ENCODE data around the gene AMBRA1. TPM values are rescaled to one million over a fixed set of nuclear protein-coding genes. Genes with fewer than 3 reads are reported as not detected.
"Not testable (repeated sequence)": the region's sequence is repeated elsewhere in the genome, so short reads cannot be mapped to it uniquely, and the experiment has no call there.

The AMBRA1 gene
- polyA plus RNA-seq, 1 of the 3 experiments (the other 2 are of a cell fraction): 10.4 TPM

DNA sequence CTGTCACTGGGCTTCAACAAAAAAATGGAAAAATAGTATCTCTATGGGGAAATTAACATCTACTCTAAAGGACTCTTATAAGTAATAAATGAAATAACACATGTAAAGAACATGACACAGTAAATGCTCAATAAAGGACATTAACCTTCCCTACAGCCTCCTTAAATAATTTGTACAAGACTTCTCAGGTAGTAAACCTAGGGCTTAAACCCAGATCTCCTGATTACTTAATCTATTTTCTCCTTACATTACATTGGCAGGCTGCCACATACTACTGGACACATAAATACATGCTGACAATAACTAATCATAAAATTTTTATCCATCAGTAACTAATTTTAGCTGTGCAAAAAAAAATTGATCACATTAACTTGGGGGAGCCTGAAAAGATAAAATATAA is 4.9 kb downstream of the AMBRA1 start (continued):
- TF ChIP-seq, protein P1, sequence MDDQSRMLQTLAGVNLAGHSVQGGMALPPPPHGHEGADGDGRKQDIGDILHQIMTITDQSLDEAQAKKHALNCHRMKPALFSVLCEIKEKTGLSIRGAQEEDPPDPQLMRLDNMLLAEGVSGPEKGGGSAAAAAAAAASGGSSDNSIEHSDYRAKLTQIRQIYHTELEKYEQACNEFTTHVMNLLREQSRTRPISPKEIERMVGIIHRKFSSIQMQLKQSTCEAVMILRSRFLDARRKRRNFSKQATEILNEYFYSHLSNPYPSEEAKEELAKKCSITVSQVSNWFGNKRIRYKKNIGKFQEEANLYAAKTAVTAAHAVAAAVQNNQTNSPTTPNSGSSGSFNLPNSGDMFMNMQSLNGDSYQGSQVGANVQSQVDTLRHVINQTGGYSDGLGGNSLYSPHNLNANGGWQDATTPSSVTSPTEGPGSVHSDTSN (IDR thresholded peaks at IDR 0.05): no peak
- TF ChIP-seq GATA2 (CRISPR knock-in tag; IDR thresholded peaks at IDR 0.05) (no peak), FOXJ3 (CRISPR knock-in tag; IDR thresholded peaks at IDR 0.05) (no peak), CHD2 (IDR thresholded peaks at IDR 0.05; ENCODE audit: low read length, partially characterized antibody) (no peak), RAD21 (IDR thresholded peaks at IDR 0.05; ENCODE audit: low read length) (no peak), YY1 (IDR thresholded peaks at IDR 0.05; ENCODE audit: low read depth) (no peak), POLR2AphosphoS5 (IDR thresholded peaks at IDR 0.05; ENCODE audit: low read depth, low read length) (no peak)

GRCh38 chr11:46588131-46588530 is 5.7 kb downstream of the AMBRA1 start:
- CTCF ChIA-PET: no interaction called here
- TF ChIP-seq REST (IDR thresholded peaks at IDR 0.05; ENCODE audit: low read depth, low read length): no peak
- TF ChIP-seq RXRA (IDR thresholded peaks at IDR 0.05; ENCODE audit: borderline replicate concordance, low read depth): no peak

DNA sequence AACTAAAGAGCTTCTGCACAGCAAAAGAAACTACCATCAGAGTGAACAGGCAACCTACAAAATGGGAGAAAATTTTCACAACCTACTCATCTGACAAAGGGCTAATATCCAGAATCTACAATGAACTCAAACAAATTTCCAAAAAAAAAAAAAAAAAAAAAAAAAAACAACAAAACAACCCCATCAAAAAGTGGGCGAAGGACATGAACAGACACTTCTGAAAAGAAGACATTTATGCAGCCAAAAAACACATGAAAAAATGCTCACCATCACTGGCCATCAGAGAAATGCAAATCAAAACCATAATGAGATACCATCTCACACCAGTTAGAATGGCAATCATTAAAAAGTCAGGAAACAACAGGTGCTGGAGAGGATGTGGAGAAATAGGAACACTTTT is 10.3 kb downstream of the AMBRA1 start:
- H3K27me3 ChIP-seq (ENCODE audit: insufficient read depth); H3F3A ChIP-seq (replicated peaks; ENCODE audit: insufficient read depth); DNase-seq; H3K9me2 ChIP-seq; H3K9ac ChIP-seq; H3K27ac ChIP-seq (ENCODE audit: low read depth in 2 of 2, low read length in 1 of 2); H3K4me3 ChIP-seq (ENCODE audit: low read depth in 2 of 2, low read length in 1 of 2); H2AFZ ChIP-seq (ENCODE audit: low read depth); POLR2A ChIA-PET; H3K4me2 ChIP-seq; H3K36me3 ChIP-seq (replicated peaks in 1 of 2; ENCODE audit: control insufficient read depth in 1 of 2, insufficient read depth in 2 of 2, low read length in 1 of 2); H3K4me1 ChIP-seq (ENCODE audit: control insufficient read depth in 1 of 2, insufficient read depth in 2 of 2, low read depth in 1 of 2, low read length in 1 of 2); CTCF ChIA-PET; H3K9me3 ChIP-seq: not testable (repeated sequence)
- 100% methylated on average over 1 of the region's 1 CpG for WGBS (ENCODE audit: low lambda C conversion rate)
- peaks cover 53% of the 10 kb centered on the region for H4K20me1 ChIP-seq (ENCODE audit: insufficient read depth)
- H3K79me2 ChIP-seq (ENCODE audit: insufficient read depth): peaks cover 86% of the 10 kb centered on the region

More at GRCh38 chr11:46588131-46588530, 5.7 kb downstream of the AMBRA1 start:
- no peaks in the 10 kb centered on the region for H3K27me3 ChIP-seq (ENCODE audit: insufficient read depth)
- peaks cover 3 to 26% of the 10 kb centered on the region in 2 experiments; a peak in 2 of 4 replicates for H3K4me1 ChIP-seq (ENCODE audit: control insufficient read depth in 1 of 2, insufficient read depth in 2 of 2, low read depth in 1 of 2, low read length in 1 of 2)
- no peaks in the 10 kb centered on the region for H3K36me3 ChIP-seq (replicated peaks in 1 of 2; ENCODE audit: control insufficient read depth in 1 of 2, insufficient read depth in 2 of 2, low read length in 1 of 2)
- H3K79me2 ChIP-seq (ENCODE audit: insufficient read depth): peaks cover 86% of the 10 kb centered on the region
- POLR2A ChIA-PET: no interaction called here
- no peak overlapping the region for H3K4me2 ChIP-seq
- H3K9me2 ChIP-seq: no peaks in the 10 kb centered on the region
- H3K9ac ChIP-seq: no peak overlapping the region
- no peak overlapping the region for H3K4me3 ChIP-seq (ENCODE audit: low read depth in 2 of 2, low read length in 1 of 2)
- no peaks in the 10 kb centered on the region for H3K9me3 ChIP-seq
- no peak for DNase-seq
- WGBS (ENCODE audit: low lambda C conversion rate): 85% methylated on average over 5 of the region's 5 CpGs
- H2AFZ ChIP-seq (ENCODE audit: low read depth): no peak overlapping the region
- peaks cover 51% of the 10 kb centered on the region for H4K20me1 ChIP-seq (ENCODE audit: insufficient read depth)
- no peak overlapping the region for H3K27ac ChIP-seq (ENCODE audit: low read depth in 2 of 2, low read length in 1 of 2)
- peaks cover 7% of the 10 kb centered on the region for H3F3A ChIP-seq (replicated peaks; ENCODE audit: insufficient read depth)
